HL-60/S4 treated with phorbol 12-myristate 13-acetate at 8.2 ng/mL for 4 days and 3 days (cell line): Measurements from ENCODE around the gene SNAPIN.

Experiments used
- in situ Hi-C: fragments of 300-500 bp; cut with MboI; formaldehyde crosslinking; loops from 2 replicates; pipeline ENCODE4 v1.15.0; 2022; ENCODE audit warnings: low sequenced_read_pairs

The SNAPIN gene

GRCh38 chr1:153646672-153647345, 11.7 kb upstream of the SNAPIN start:
- in situ Hi-C loops, result no loop called here

- in situ Hi-C loops, result no loop called here
Observed at GRCh38 chr1:153647346-153647714, 11.2 kb upstream of the SNAPIN start.

GRCh38 chr1:153648000-153648643, 10.4 kb upstream of the SNAPIN start:
- in situ Hi-C loops, result no loop called here

GRCh38 chr1:153649137-153649862, 9.2 kb upstream of the SNAPIN start:
- in situ Hi-C loops, result no loop called here

GRCh38 chr1:153649863-153650235, 8.7 kb upstream of the SNAPIN start:
- in situ Hi-C loops, result loop anchor here (25.0 kb wide), 1 partner anchor 337 kb away; the partner anchor contains the start of genes JTB, RAB13 and RPS27

- in situ Hi-C loops, result loop anchor here (25.0 kb wide), 1 partner anchor 336 kb away; the partner anchor contains the start of genes JTB, RAB13 and RPS27
Observed at GRCh38 chr1:153651771-153652170, 6.7 kb upstream of the SNAPIN start.

- in situ Hi-C loops, result loop anchor here (25.0 kb wide), 1 partner anchor 334 kb away; the partner anchor contains the start of genes JTB, RAB13 and RPS27
Observed at GRCh38 chr1:153652805-153653500, 5.5 kb upstream of the SNAPIN start.

GRCh38 chr1:153655333-153655732, 3.2 kb upstream of the SNAPIN start:
- in situ Hi-C loops, result loop anchor here (25.0 kb wide), 1 partner anchor 332 kb away; the partner anchor contains the start of genes JTB, RAB13 and RPS27

GRCh38 chr1:153659175-153659534, 652 bp downstream of the SNAPIN start:
- in situ Hi-C loops, result loop anchor here (25.0 kb wide), 1 partner anchor 328 kb away; the partner anchor contains the start of genes JTB, RAB13 and RPS27

GRCh38 chr1:153659656-153660055, 1.2 kb downstream of the SNAPIN start:
- in situ Hi-C loops, result loop anchor here (25.0 kb wide), 1 partner anchor 328 kb away; the partner anchor contains the start of genes JTB, RAB13 and RPS27

GRCh38 chr1:153661111-153661708, 2.7 kb downstream of the SNAPIN start:
- in situ Hi-C loops, result loop anchor here (25.0 kb wide), 1 partner anchor 326 kb away; the partner anchor contains the start of genes JTB, RAB13 and RPS27

GRCh38 chr1:153662269-153662668, 3.8 kb downstream of the SNAPIN start:
- in situ Hi-C loops, result loop anchor here (25.0 kb wide), 1 partner anchor 325 kb away; the partner anchor contains the start of genes JTB, RAB13 and RPS27

GRCh38 chr1:153663211-153663610, 4.7 kb downstream of the SNAPIN start:
- in situ Hi-C loops, result loop anchor here (25.0 kb wide), 1 partner anchor 324 kb away; the partner anchor contains the start of genes JTB, RAB13 and RPS27

- in situ Hi-C loops, result loop anchor here (25.0 kb wide), 1 partner anchor 320 kb away; the partner anchor contains the start of genes JTB, RAB13 and RPS27
Observed at GRCh38 chr1:153667439-153667838, 8.9 kb downstream of the SNAPIN start.

GRCh38 chr1:153668672-153669071, 10.2 kb downstream of the SNAPIN start:
- in situ Hi-C loops, result loop anchor here (25.0 kb wide), 1 partner anchor 319 kb away; the partner anchor contains the start of genes JTB, RAB13 and RPS27

- in situ Hi-C loops, result loop anchor here (25.0 kb wide), 1 partner anchor 318 kb away; the partner anchor contains the start of genes JTB, RAB13 and RPS27
Observed at GRCh38 chr1:153669606-153670005, 11.1 kb downstream of the SNAPIN start.

GRCh38 chr1:153670257-153670858, 11.9 kb downstream of the SNAPIN start:
- in situ Hi-C loops, result loop anchor here (25.0 kb wide), 1 partner anchor 317 kb away; the partner anchor contains the start of genes JTB, RAB13 and RPS27

GRCh38 chr1:153670859-153671627, 12.5 kb downstream of the SNAPIN start, which contains the start of gene ILF2:
Gene ILF2 (minus strand): TSS chr1:153670993. CDS start chr1:153670922, 71 bp downstream.
- in situ Hi-C loops, result loop anchor here (25.0 kb wide), 1 partner anchor 316 kb away; the partner anchor contains the start of genes JTB, RAB13 and RPS27
